Measurements from ENCODE around the gene NRDE2.

GRCh38 chr14:90268420-90268819 is 63.3 kb downstream of the NRDE2 start:
- TF ChIP-seq, protein P1, sequence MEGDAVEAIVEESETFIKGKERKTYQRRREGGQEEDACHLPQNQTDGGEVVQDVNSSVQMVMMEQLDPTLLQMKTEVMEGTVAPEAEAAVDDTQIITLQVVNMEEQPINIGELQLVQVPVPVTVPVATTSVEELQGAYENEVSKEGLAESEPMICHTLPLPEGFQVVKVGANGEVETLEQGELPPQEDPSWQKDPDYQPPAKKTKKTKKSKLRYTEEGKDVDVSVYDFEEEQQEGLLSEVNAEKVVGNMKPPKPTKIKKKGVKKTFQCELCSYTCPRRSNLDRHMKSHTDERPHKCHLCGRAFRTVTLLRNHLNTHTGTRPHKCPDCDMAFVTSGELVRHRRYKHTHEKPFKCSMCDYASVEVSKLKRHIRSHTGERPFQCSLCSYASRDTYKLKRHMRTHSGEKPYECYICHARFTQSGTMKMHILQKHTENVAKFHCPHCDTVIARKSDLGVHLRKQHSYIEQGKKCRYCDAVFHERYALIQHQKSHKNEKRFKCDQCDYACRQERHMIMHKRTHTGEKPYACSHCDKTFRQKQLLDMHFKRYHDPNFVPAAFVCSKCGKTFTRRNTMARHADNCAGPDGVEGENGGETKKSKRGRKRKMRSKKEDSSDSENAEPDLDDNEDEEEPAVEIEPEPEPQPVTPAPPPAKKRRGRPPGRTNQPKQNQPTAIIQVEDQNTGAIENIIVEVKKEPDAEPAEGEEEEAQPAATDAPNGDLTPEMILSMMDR (IDR thresholded peaks at IDR 0.05) = no peak
- TF ChIP-seq POLR2A (IDR thresholded peaks at IDR 0.05) (no peak), EP300 (IDR thresholded peaks at IDR 0.05; ENCODE audit: low read depth) (no peak), POLR2AphosphoS5 (IDR thresholded peaks at IDR 0.05) (no peak)

All from transverse colon (tissue), 4 donors.